ENCODE data around the gene RAB3D. TPM values are rescaled to one million over a fixed set of nuclear protein-coding genes. Genes with fewer than 3 reads are reported as not detected.

Gene RAB3D, protein sequence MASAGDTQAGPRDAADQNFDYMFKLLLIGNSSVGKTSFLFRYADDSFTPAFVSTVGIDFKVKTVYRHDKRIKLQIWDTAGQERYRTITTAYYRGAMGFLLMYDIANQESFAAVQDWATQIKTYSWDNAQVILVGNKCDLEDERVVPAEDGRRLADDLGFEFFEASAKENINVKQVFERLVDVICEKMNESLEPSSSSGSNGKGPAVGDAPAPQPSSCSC
- total RNA-seq = 40.7 and 43.9 TPM in 2 replicates
- long read RNA-seq, partial matches to known transcripts = 0 of 2 reads
- long read RNA-seq, other reads (novel, unspliced or antisense) = 2 of 2 reads

- Mint-ChIP-seq H3K27ac (peak within 1 kb of the TSS; percentile 52), H3K27me3 (no peaks in the 10 kb centered on the region)
These were observed at the start of gene RAB3D for GRCh38 chr19:11339254-11340098. TSS of gene RAB3D (minus strand) at chr19:11339657. CDS start at chr19:11337399, 2,258 bp downstream.

GRCh38 chr19:11387162-11388034 lies 47.9 kb upstream of the RAB3D start:
- peaks cover 5% of the 10 kb centered on the region for H3K27me3 Mint-ChIP-seq
- H3K9me3 Mint-ChIP-seq (ENCODE audit: low read depth) = peaks cover 3% of the 10 kb centered on the region
- TF ChIP-seq, protein P1, sequence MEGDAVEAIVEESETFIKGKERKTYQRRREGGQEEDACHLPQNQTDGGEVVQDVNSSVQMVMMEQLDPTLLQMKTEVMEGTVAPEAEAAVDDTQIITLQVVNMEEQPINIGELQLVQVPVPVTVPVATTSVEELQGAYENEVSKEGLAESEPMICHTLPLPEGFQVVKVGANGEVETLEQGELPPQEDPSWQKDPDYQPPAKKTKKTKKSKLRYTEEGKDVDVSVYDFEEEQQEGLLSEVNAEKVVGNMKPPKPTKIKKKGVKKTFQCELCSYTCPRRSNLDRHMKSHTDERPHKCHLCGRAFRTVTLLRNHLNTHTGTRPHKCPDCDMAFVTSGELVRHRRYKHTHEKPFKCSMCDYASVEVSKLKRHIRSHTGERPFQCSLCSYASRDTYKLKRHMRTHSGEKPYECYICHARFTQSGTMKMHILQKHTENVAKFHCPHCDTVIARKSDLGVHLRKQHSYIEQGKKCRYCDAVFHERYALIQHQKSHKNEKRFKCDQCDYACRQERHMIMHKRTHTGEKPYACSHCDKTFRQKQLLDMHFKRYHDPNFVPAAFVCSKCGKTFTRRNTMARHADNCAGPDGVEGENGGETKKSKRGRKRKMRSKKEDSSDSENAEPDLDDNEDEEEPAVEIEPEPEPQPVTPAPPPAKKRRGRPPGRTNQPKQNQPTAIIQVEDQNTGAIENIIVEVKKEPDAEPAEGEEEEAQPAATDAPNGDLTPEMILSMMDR (IDR thresholded peaks at IDR 0.05; ENCODE audit: unreplicated experiment) = no peak
- no peaks in the 10 kb centered on the region for H3K36me3 Mint-ChIP-seq (ENCODE audit: insufficient read depth)
- H3K4me1 Mint-ChIP-seq (ENCODE audit: low read depth) = peaks cover 8% of the 10 kb centered on the region
- no peak for DNase-seq (ENCODE audit: low spot score, unreplicated experiment)
- H3K27ac Mint-ChIP-seq = no peak overlapping the region
- H3K4me3 Mint-ChIP-seq (ENCODE audit: low read depth) = no peak overlapping the region

More at GRCh38 chr19:11339254-11340098, at the start of gene RAB3D:
- peak; percentile 85 for DNase-seq (ENCODE audit: low spot score, unreplicated experiment)
- TF ChIP-seq, protein P1 (IDR thresholded peaks at IDR 0.05; ENCODE audit: unreplicated experiment) = peak; percentile 10
- no peaks in the 10 kb centered on the region for H3K9me3 Mint-ChIP-seq (ENCODE audit: low read depth)
- peak within 1 kb of the TSS; percentile 81 for H3K4me3 Mint-ChIP-seq (ENCODE audit: low read depth)
- peaks cover 11% of the 10 kb centered on the region for H3K4me1 Mint-ChIP-seq (ENCODE audit: low read depth)
- H3K36me3 Mint-ChIP-seq (ENCODE audit: insufficient read depth) = peaks cover 11% of the 10 kb centered on the region

- H3K27ac Mint-ChIP-seq = peak overlapping the region; percentile 59
- no peaks in the 10 kb centered on the region for H3K9me3 Mint-ChIP-seq (ENCODE audit: low read depth)
- no peaks in the 10 kb centered on the region for H3K36me3 Mint-ChIP-seq (ENCODE audit: insufficient read depth)
- peaks cover 16% of the 10 kb centered on the region for H3K4me1 Mint-ChIP-seq (ENCODE audit: low read depth)
- TF ChIP-seq, protein P1 (IDR thresholded peaks at IDR 0.05; ENCODE audit: unreplicated experiment) = no peak
- H3K27me3 Mint-ChIP-seq = peaks cover 11% of the 10 kb centered on the region
- peak overlapping the region; percentile 37 for H3K4me3 Mint-ChIP-seq (ENCODE audit: low read depth)
- DNase-seq (ENCODE audit: low spot score, unreplicated experiment) = no peak
These were observed 45.3 kb upstream of the RAB3D start for GRCh38 chr19:11384778-11385129.

DNA sequence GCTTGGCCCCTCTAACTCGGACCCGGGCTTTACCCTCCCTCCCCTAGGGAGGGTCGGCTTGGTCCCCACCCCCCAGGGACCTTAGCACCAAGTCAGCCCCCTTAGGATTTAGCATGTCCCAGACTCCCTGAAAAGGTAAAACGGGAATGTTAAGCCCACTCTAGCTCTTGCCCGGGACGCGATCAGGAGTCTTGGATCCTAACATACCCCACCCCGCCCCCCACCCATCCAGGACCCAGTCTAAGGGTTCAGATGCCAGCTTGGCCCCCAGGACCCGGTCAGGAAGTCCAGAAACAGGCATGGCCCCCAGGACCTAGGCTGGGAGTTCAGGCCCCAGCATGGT lies 44.2 kb upstream of the RAB3D start:
- DNase-seq (ENCODE audit: low spot score, unreplicated experiment) = no peak
- H3K4me1 Mint-ChIP-seq (ENCODE audit: low read depth) = peaks cover 16% of the 10 kb centered on the region
- no peaks in the 10 kb centered on the region for H3K36me3 Mint-ChIP-seq (ENCODE audit: insufficient read depth)
- H3K27me3 Mint-ChIP-seq = peaks cover 11% of the 10 kb centered on the region
- TF ChIP-seq, protein P1 (IDR thresholded peaks at IDR 0.05; ENCODE audit: unreplicated experiment) = no peak
- H3K4me3 Mint-ChIP-seq (ENCODE audit: low read depth) = peak overlapping the region; percentile 65
- H3K9me3 Mint-ChIP-seq (ENCODE audit: low read depth) = no peaks in the 10 kb centered on the region
- peak overlapping the region; percentile 79 for H3K27ac Mint-ChIP-seq

All from progenitor cell of endocrine pancreas (in vitro differentiated cells).